Lower lobe of right lung (tissue), 2 donors: ENCODE data around the gene DRC1. TPM values are rescaled to one million over a fixed set of nuclear protein-coding genes. Genes with fewer than 3 reads are reported as not detected.
A peak's percentile ranks its signal among the peaks of the same experiment; 100 is the strongest.

Experiments used
- ATAC-seq, 2 donors: fragments of 200-7000 bp; cut with Tn5 transposase; one replicate each; pipeline ENCODE4 v1.9.1; 2020 to 2022; ENCODE audit warnings: mild to moderate bottlenecking in 2 of 2, moderate library complexity in 2 of 2
- DNase-seq: peaks from one replicate; pipeline ENCODE4 v3.0.0-alpha.2; 2020
- H3K27ac ChIP-seq: fragments of 200-600 bp; one replicate; pipeline ENCODE4 v1.8.0; 2022
- H3K27me3 ChIP-seq: fragments of 200-600 bp; one replicate; pipeline ENCODE4 v1.8.0; 2022; ENCODE audit warnings: low read depth
- H3K36me3 ChIP-seq: fragments of 200-600 bp; one replicate; pipeline ENCODE4 v1.8.0; 2022; ENCODE audit warnings: mild to moderate bottlenecking
- H3K4me1 ChIP-seq: fragments of 200-600 bp; one replicate; pipeline ENCODE4 v1.8.0; 2022
- H3K4me3 ChIP-seq: fragments of 200-600 bp; one replicate; pipeline ENCODE4 v1.8.0; 2022; ENCODE audit warnings: mild to moderate bottlenecking
- H3K9me3 ChIP-seq: fragments of 200-600 bp; one replicate; pipeline ENCODE4 v1.8.0; 2022
- CTCF ChIP-seq: fragments of 200-600 bp; IDR thresholded peaks from one replicate; pipeline ENCODE4 v1.8.0; 2022; ENCODE audit warnings: antibody characterized with exemption, mild to moderate bottlenecking
- intact Hi-C: fragments of 100-400 bp; cut with DNase I; formaldehyde crosslinking; loops from one replicate; pipeline ENCODE4 v1.11.0; 2022
- total RNA-seq: library from RNA; stranded (reverse); fragmentation: NEBNext Ultra II Directional; extraction: Animal tissue kit (Norgen Biotek cat#: 25700); gene quantifications from one replicate; pipeline ENCODE4 v1.2.1, GENCODE V29; 2021
- donor health status: DM: no; HTN: yes; CAD: no; lungs with severe emphysema.

Gene DRC1
- total RNA-seq, 1 donor from 2014 or later = 6.8 TPM

GRCh38 chr2:26500406-26500805 is 98.7 kb downstream of the DRC1 start:
- intact Hi-C loops = no loop called here
- Histone ChIP-seq H3K36me3 (no peaks in the 10 kb centered on the region), H3K4me1 (peaks cover 11% of the 10 kb centered on the region), H3K27me3 (no peaks in the 10 kb centered on the region), H3K4me3 (no peak overlapping the region), H3K27ac (no peak overlapping the region), H3K9me3 (no peaks in the 10 kb centered on the region)
- DNase-seq (no peak), ATAC-seq (no peak)
- no peak for TF ChIP-seq CTCF

- Histone ChIP-seq H3K27ac (no peak overlapping the region), H3K27me3 (no peaks in the 10 kb centered on the region), H3K4me1 (peaks cover 11% of the 10 kb centered on the region), H3K9me3 (no peaks in the 10 kb centered on the region), H3K36me3 (no peaks in the 10 kb centered on the region), H3K4me3 (peak overlapping the region; percentile 52)
- TF ChIP-seq CTCF = peak; percentile 86
- DNase-seq = peak; percentile 89
- intact Hi-C loops = no loop called here
- ATAC-seq = peak; percentile 97
Observed at GRCh38 chr2:26503231-26503880, 101.6 kb downstream of the DRC1 start.

- TF ChIP-seq CTCF = no peak
- Histone ChIP-seq H3K36me3 (no peaks in the 10 kb centered on the region), H3K27ac (no peak overlapping the region), H3K9me3 (no peaks in the 10 kb centered on the region), H3K4me1 (peaks cover 11% of the 10 kb centered on the region), H3K4me3 (peak overlapping the region; percentile 52), H3K27me3 (no peaks in the 10 kb centered on the region)
- no peak for ATAC-seq
- intact Hi-C loops = no loop called here
- no peak for DNase-seq
Observed at GRCh38 chr2:26504002-26504401, 102.3 kb downstream of the DRC1 start.

- TF ChIP-seq CTCF = no peak
- Histone ChIP-seq H3K4me1 (peaks cover 11% of the 10 kb centered on the region), H3K9me3 (no peaks in the 10 kb centered on the region), H3K36me3 (no peaks in the 10 kb centered on the region), H3K27ac (no peak overlapping the region), H3K27me3 (no peaks in the 10 kb centered on the region), H3K4me3 (no peak overlapping the region)
- ATAC-seq (no peak), DNase-seq (no peak)
- intact Hi-C loops = no loop called here
Observed at GRCh38 chr2:26506279-26506678, 104.6 kb downstream of the DRC1 start.

Other genes with a start within 250 kb of the DRC1 start
- gene GAREM2, start 228.8 kb upstream of the DRC1 start, total RNA-seq = 2.0 TPM
- gene HADHA, start 157.3 kb upstream of the DRC1 start, total RNA-seq = 130 TPM
- gene HADHB, start 157.0 kb upstream of the DRC1 start, total RNA-seq = 119 TPM
- gene SELENOI, start 55.8 kb upstream of the DRC1 start, total RNA-seq = 13.4 TPM
- gene ADGRF3, start 55.1 kb upstream of the DRC1 start, total RNA-seq = 0.35 TPM
- gene OTOF, start 76.2 kb downstream of the DRC1 start, total RNA-seq = 0.35 TPM
- gene CIB4, start 239.4 kb downstream of the DRC1 start, total RNA-seq = not detected